HTR-8/SVneo (cell line): ENCODE measurements around the gene ENOX2.

Experiments
- DNase-seq: peaks from one replicate; pipeline ENCODE4 v3.0.0; 2011; ENCODE audit warnings: low spot score, mixed read lengths; ENCODE audit not compliant: insufficient read length
- FAIRE-seq: peaks from 2 replicates; lab custom pipeline; 2011; peaks lifted over from hg19 to GRCh38; lab: Jason Lieb, UNC

ENOX2 gene

GRCh38 chrX:130652824-130653578 is 250.0 kb downstream of the ENOX2 start:
- FAIRE-seq (no peak), DNase-seq (no peak)

- no peak for DNase-seq
- no peak for FAIRE-seq
Observed at GRCh38 chrX:130649738-130650137, 253.3 kb downstream of the ENOX2 start.

GRCh38 chrX:130647468-130647867 is 255.5 kb downstream of the ENOX2 start:
- DNase-seq (no peak), FAIRE-seq (no peak)

- DNase-seq (no peak), FAIRE-seq (no peak)
Observed at GRCh38 chrX:130645955-130646583, 256.9 kb downstream of the ENOX2 start.

- DNase-seq (no peak), FAIRE-seq (no peak)
Observed at GRCh38 chrX:130637591-130637990, 265.4 kb downstream of the ENOX2 start.

- FAIRE-seq (no peak), DNase-seq (no peak)
Observed at GRCh38 chrX:130636277-130636676, 266.7 kb downstream of the ENOX2 start.

- no peak for FAIRE-seq
Observed at GRCh38 chrX:130631011-130631410, 272.0 kb downstream of the ENOX2 start.

GRCh38 chrX:130628516-130628915 is 274.5 kb downstream of the ENOX2 start:
- FAIRE-seq (no peak), DNase-seq (no peak)

More at GRCh38 chrX:130631011-130631410, 272.0 kb downstream of the ENOX2 start:
- no peak for DNase-seq

GRCh38 chrX:130626521-130626920 is 276.5 kb downstream of the ENOX2 start:
- DNase-seq (no peak), FAIRE-seq (no peak)

- no peak for FAIRE-seq
Observed at GRCh38 chrX:130625386-130625785, 277.6 kb downstream of the ENOX2 start.

GRCh38 chrX:130623518-130623917 is 279.5 kb downstream of the ENOX2 start:
- DNase-seq (no peak), FAIRE-seq (no peak)

More at GRCh38 chrX:130625386-130625785, 277.6 kb downstream of the ENOX2 start:
- no peak for DNase-seq

- DNase-seq (no peak), FAIRE-seq (no peak)
Observed at GRCh38 chrX:130615941-130616340, 287.1 kb downstream of the ENOX2 start.

GRCh38 chrX:130607431-130607830 is 295.6 kb downstream of the ENOX2 start:
- DNase-seq: no peak
- FAIRE-seq: no peak

GRCh38 chrX:130606425-130606824 is 296.6 kb downstream of the ENOX2 start:
- FAIRE-seq: no peak
- no peak for DNase-seq

- no peak for FAIRE-seq
- DNase-seq: no peak
Observed at GRCh38 chrX:130604882-130605281, 298.1 kb downstream of the ENOX2 start.

GRCh38 chrX:130594453-130594916 is 308.5 kb downstream of the ENOX2 start:
- no peak for DNase-seq
- no peak for FAIRE-seq

- FAIRE-seq (no peak), DNase-seq (no peak)
Observed at GRCh38 chrX:130593911-130594310, 309.1 kb downstream of the ENOX2 start.

GRCh38 chrX:130592204-130592603 is 310.8 kb downstream of the ENOX2 start:
- FAIRE-seq (no peak), DNase-seq (no peak)

GRCh38 chrX:130578906-130579305 is 324.1 kb downstream of the ENOX2 start:
- DNase-seq (no peak), FAIRE-seq (no peak)

- DNase-seq: no peak
- FAIRE-seq: no peak
Observed at GRCh38 chrX:130577431-130577830, 325.6 kb downstream of the ENOX2 start.

GRCh38 chrX:130575831-130576389 is 327.1 kb downstream of the ENOX2 start:
- FAIRE-seq (no peak), DNase-seq (peak; percentile 3)
